Retinal pigment epithelial cell (primary cell): ENCODE results near the gene PKP4.

Experiments
- DNase-seq: peaks from one replicate; pipeline ENCODE4 v3.0.0-alpha.2; 2010; ENCODE audit warnings: low read depth
- H3K4me3 ChIP-seq: 2 replicates; pipeline ENCODE4 v1.5.1; 2011; ENCODE audit warnings: mild to moderate bottlenecking, low read length, control low read depth, moderate library complexity
- TF ChIP-seq, protein P1 (sequence below): conservative IDR thresholded peaks from 2 replicates; pipeline ENCODE4 v1.5.1; 2011; ENCODE audit warnings: low read depth, low read length, control low read depth, inconsistent platforms

PKP4 gene

DNA sequence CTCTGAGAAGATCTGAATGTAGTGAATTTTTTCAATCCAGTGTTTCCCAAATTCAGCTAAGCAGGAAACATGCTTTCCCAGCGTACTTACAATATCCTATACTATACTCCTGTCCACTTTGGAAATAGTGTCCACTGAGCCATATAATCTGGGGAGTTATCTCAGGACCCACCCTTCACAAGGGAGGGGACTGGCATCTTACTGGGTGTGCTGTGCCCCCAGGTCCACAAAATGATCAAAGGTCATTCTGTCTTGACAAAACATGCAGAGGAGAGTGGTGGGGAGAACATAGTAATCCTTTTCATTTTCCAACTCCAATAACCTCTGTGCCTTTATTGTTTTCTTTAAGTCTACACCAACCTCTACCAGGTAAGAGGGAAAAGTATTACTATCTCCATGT is 258.6 kb downstream of the PKP4 start:
- TF ChIP-seq, protein P1, sequence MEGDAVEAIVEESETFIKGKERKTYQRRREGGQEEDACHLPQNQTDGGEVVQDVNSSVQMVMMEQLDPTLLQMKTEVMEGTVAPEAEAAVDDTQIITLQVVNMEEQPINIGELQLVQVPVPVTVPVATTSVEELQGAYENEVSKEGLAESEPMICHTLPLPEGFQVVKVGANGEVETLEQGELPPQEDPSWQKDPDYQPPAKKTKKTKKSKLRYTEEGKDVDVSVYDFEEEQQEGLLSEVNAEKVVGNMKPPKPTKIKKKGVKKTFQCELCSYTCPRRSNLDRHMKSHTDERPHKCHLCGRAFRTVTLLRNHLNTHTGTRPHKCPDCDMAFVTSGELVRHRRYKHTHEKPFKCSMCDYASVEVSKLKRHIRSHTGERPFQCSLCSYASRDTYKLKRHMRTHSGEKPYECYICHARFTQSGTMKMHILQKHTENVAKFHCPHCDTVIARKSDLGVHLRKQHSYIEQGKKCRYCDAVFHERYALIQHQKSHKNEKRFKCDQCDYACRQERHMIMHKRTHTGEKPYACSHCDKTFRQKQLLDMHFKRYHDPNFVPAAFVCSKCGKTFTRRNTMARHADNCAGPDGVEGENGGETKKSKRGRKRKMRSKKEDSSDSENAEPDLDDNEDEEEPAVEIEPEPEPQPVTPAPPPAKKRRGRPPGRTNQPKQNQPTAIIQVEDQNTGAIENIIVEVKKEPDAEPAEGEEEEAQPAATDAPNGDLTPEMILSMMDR: no peak
- no peak for DNase-seq
- no peak overlapping the region for H3K4me3 ChIP-seq

DNA sequence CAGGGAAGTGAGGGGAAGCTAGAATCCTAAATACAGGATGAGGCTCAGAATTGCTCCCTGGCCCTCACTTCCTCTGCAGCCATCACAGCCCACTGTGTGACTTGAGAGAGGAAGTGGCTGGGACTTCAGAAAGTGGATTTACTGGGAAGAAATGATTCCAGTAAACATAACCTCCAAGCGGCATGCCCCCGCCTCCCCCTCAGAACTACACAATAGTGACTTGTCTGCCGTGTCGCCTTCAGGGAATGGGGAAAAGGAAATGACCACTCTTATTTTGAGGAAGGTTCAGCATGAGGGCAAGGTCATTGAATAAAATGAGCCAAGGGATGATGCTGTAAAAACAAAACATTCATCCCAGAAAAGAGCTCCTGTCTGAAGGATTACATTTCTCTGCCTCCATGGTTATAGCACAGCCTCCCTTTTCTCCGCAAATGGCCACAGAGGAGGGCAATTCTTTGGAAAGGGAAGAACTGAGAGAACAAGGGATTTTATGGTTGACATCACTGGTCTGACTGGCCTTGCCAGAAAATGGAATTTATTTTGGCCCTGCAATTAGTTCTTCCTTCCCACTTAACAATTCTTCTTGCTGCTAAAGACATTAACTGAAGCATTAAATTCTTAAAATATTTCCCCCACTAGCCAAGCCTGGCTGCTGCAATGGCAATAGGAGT is 259.5 kb downstream of the PKP4 start:
- H3K4me3 ChIP-seq: no peak overlapping the region
- TF ChIP-seq, protein P1: no peak
- peak; percentile 36 for DNase-seq

DNA sequence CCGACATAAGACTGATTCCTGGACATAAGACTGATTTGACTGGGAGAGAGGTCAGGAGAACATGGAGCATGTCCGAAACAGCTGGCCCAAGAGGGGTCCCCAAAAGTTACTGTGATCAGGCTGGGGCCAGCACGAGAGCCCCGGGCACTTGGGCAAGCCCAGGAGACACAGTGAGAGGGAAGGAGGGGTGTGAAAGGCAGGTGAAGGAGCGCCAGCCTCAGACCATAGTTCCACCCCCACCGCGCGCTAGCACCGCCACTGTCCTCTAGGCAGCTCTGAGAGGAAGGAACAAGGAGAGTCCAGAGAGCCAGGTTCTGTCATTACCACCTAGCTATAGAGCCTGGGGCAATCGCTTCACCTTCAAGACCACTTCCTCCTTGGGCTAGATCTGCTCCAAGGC is 260.2 kb downstream of the PKP4 start:
- DNase-seq: no peak
- no peak overlapping the region for H3K4me3 ChIP-seq
- TF ChIP-seq, protein P1: no peak

DNA sequence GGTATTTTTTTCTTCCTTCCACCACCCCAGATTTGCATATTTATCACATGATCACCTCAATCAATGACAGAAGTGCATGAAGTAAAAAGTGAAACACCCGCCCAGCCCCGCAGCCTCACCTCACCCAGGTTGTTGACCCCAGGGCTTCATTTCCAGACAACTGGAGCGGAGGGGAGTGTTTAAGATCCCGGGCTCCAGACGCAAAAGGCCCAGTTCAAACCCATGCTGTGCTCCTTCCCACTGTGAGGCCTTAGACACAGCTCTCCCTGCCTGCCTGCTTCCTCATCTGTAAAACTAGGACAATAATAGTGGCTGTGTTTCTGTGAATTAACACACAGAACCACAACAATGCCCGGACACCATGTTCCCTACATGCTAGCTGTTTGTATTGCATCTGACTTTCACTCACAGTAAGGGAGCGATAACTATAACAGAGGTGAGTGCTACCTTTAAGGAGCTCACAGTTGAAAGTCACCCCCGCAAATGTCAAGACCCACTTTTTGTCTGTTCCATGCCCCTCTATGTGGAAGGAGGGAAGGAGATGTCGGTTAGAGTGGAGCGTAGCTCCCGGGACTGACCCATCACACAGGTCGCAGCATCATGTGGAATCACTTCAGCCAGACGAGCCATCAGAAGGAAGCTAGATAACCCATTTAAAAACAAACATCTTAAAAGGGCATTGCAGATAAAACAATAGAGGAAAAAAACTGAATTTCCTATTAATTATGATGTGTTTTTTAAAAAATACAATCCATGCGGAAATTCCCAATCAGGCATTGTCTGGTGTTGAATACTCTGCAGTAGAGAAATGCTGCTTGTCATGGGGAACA is 260.8 kb downstream of the PKP4 start:
- TF ChIP-seq, protein P1: no peak
- no peak overlapping the region for H3K4me3 ChIP-seq
- DNase-seq: no peak

DNA sequence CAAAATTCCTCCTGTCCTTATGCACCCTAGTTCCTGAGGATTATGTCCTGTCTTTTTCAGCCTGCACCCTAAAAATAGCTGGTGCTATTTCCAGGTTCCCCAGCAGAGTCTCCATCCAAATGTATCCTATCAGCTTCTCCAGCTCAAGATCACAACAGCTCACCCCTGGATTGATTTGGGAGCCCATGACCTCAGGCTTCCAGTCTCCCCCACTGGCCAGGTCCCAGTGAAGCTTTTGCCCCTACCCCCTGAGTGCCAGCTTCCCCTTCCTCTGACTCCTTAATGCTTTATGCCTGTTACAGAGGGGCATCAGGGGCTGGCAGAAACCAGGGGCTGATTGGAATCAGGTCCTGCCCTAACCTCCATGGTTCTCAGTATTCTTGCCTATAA is 261.4 kb downstream of the PKP4 start:
- TF ChIP-seq, protein P1: no peak
- H3K4me3 ChIP-seq: no peak overlapping the region
- no peak for DNase-seq

DNA sequence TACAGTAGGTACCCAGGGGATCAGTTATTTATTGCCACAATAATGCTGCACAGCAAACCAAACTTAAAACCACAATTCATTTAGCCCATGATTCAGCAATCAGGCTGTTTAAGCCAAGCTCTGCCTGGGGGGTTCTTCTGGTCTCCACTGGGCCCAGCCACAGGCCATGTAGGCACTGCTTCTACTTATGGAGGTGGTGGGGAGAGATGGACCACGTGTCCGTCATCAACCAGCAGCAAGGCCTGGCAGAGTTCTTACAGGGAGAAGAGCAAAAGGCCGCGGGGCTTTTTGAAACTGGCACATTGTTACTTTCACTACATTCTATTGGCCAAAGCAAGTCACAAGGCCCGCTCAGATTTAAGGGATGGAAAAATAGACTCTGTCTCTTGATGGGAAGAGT is 262.1 kb downstream of the PKP4 start:
- no peak overlapping the region for H3K4me3 ChIP-seq
- TF ChIP-seq, protein P1: no peak
- DNase-seq: no peak

DNA sequence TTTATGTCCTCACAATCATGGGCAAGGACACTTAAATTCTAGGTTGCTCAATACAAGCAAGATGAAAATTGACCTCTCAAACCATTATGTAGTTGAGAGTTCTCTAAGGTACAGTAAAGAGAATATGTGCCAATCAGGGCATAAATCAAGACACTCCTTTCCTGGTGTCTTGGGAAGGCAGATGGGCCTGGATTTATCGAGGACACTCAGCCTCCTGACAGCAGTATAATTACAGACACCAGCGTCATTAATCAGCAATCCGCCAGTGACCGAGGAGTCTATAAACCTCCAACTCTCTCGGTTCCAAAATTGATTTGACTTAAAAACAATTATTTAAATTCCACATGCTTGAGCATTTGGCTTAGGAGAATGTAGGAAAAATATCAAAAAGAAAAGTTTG is 262.7 kb downstream of the PKP4 start:
- no peak overlapping the region for H3K4me3 ChIP-seq
- no peak for DNase-seq
- TF ChIP-seq, protein P1: no peak
